Hypothalamus (tissue), 51 donors: ENCODE results near the gene EXOC4.
A peak's percentile ranks its signal among the peaks of the same experiment; 100 is the strongest.

ENCODE experiments used
- DNase-seq, 51 donors: peaks; one replicate each; lab custom pipeline; 2025; lab: John Stamatoyannopoulos, UW

EXOC4 gene

GRCh38 chr7:133805426-133805825 lies 552.5 kb downstream of the EXOC4 start:
- DNase-seq, result no peak

GRCh38 chr7:133807624-133808492 lies 555.0 kb downstream of the EXOC4 start:
- no peak for DNase-seq

- DNase-seq, result no peak
Observed at GRCh38 chr7:133808493-133808866, 555.6 kb downstream of the EXOC4 start.

GRCh38 chr7:133812877-133813276 lies 560.0 kb downstream of the EXOC4 start:
- no peak for DNase-seq

GRCh38 chr7:133815611-133816210 lies 562.8 kb downstream of the EXOC4 start:
- DNase-seq, result no peak

GRCh38 chr7:133819695-133820094 lies 566.8 kb downstream of the EXOC4 start:
- no peak for DNase-seq

- DNase-seq, result no peak
Observed at GRCh38 chr7:133820584-133820983, 567.7 kb downstream of the EXOC4 start.

- no peak for DNase-seq
Observed at GRCh38 chr7:133821171-133821570, 568.3 kb downstream of the EXOC4 start.

- no peak for DNase-seq
Observed at GRCh38 chr7:133822001-133822641, 569.2 kb downstream of the EXOC4 start.

- peak in 2 of 51 donors; percentile 12 to 32 for DNase-seq
Observed at GRCh38 chr7:133822868-133823552, 570.1 kb downstream of the EXOC4 start.

GRCh38 chr7:133824132-133824531 lies 571.3 kb downstream of the EXOC4 start:
- no peak for DNase-seq

GRCh38 chr7:133827707-133828623 lies 575.1 kb downstream of the EXOC4 start:
- no peak for DNase-seq

GRCh38 chr7:133828906-133829305 lies 576.0 kb downstream of the EXOC4 start:
- DNase-seq, result no peak

GRCh38 chr7:133829336-133829897 lies 576.5 kb downstream of the EXOC4 start:
- DNase-seq, result no peak

GRCh38 chr7:133830081-133830480 lies 577.2 kb downstream of the EXOC4 start:
- DNase-seq, result no peak

- peak in 1 of 51 donors; percentile 14 for DNase-seq
Observed at GRCh38 chr7:133836666-133837065, 583.8 kb downstream of the EXOC4 start.

GRCh38 chr7:133837224-133837623 lies 584.3 kb downstream of the EXOC4 start:
- DNase-seq, result no peak

- no peak for DNase-seq
Observed at GRCh38 chr7:133839121-133839520, 586.2 kb downstream of the EXOC4 start.

GRCh38 chr7:133843341-133843740 lies 590.5 kb downstream of the EXOC4 start:
- DNase-seq, result no peak

- DNase-seq, result no peak
Observed at GRCh38 chr7:133845005-133845404, 592.1 kb downstream of the EXOC4 start.
